K562 (cell line): ENCODE results near the gene MROH2B. TPM values are rescaled to one million over a fixed set of nuclear protein-coding genes. Genes with fewer than 3 reads are reported as not detected.

Experiments used
- ATAC-seq: fragments of 200-7000 bp; cut with Tn5 transposase; 3 replicates; pipeline ENCODE4 v1.9.1; 2020; ENCODE audit warnings: moderate library complexity
- BruUV-seq: library from RNA; stranded (reverse); fragments of 400-500 nt; replicated peaks from 2 replicates; lab custom pipeline; 2021; lab: Mats Ljungman, UMichigan
- CTCF ChIA-PET: fragments of 300-600 bp; formaldehyde crosslinking; extraction: SDS; loops from one replicate; lab custom pipeline; 2021; ENCODE audit warnings: low intra/inter-chr PET ratio; lab: Yijun Ruan, JAX
- POLR2A ChIA-PET: fragments of 300-600, 350-650 bp; sonication (Branson Sonifier 250); formaldehyde crosslinking; extraction: SDS; loops from one replicate; lab custom pipeline; 2021; ENCODE audit warnings: antibody characterized with exemption, inconsistent platforms; lab: Yijun Ruan, JAX
- DNase-seq, 4 experiments: peaks; one replicate each; pipeline versions ENCODE4 v3.0.0 to v3.0.0-alpha.2; 2011 to 2018; ENCODE audit warnings: low spot score in 3 of 4, mixed read lengths in 3 of 4; ENCODE audit errors: extremely low read depth in 1 of 4
- FAIRE-seq: peaks from 2 replicates; lab custom pipeline; 2011; peaks lifted over from hg19 to GRCh38; lab: Jason Lieb, UNC
- H2AFZ ChIP-seq: 2 replicates; pipeline ENCODE4 v1.6.0; 2011; ENCODE audit warnings: low read depth, low read length, control low read depth, inconsistent platforms
- H3K27ac ChIP-seq: fragments of 200-600 bp; 3 replicates; pipeline ENCODE4 v1.8.0; 2011; ENCODE audit warnings: low read depth, mild to moderate bottlenecking, control low read depth, inconsistent platforms, low read length, moderate library complexity, mixed read lengths; ENCODE audit errors: extremely low read depth
- H3K27me3 ChIP-seq, 2 experiments: fragments of 300-600 bp in 1 of 2; 2 replicates in 1 of 2; 3 replicates in 1 of 2; pipeline versions ENCODE4 v1.6.0 to v1.8.0; 2011; ENCODE audit warnings: inconsistent platforms in 2 of 2, low read length in 2 of 2, mild to moderate bottlenecking in 1 of 2, mixed read lengths in 1 of 2, moderate library complexity in 1 of 2; ENCODE audit not compliant: control insufficient read depth in 2 of 2, insufficient read depth in 2 of 2
- H3K36me3 ChIP-seq: fragments of 300-600 bp; 3 replicates; pipeline ENCODE4 v1.8.0; 2011; ENCODE audit warnings: mild to moderate bottlenecking, low read length, inconsistent platforms; ENCODE audit not compliant: control insufficient read depth, insufficient read depth
- H3K4me1 ChIP-seq, 2 experiments: fragments of 200-600 bp in 1 of 2; replicated peaks in 1 of 2; 2 replicates in 1 of 2; 3 replicates in 1 of 2; pipeline versions ENCODE4 v1.5.1 to v1.8.0; 2011; ENCODE audit warnings: inconsistent platforms in 2 of 2, low read length in 2 of 2, mild to moderate bottlenecking in 1 of 2, mixed read lengths in 1 of 2, moderate library complexity in 1 of 2; ENCODE audit not compliant: control insufficient read depth in 2 of 2, insufficient read depth in 2 of 2
- H3K4me2 ChIP-seq: 2 replicates; pipeline ENCODE4 v1.6.1; 2011; ENCODE audit warnings: low read length, control low read depth, inconsistent platforms, mixed read lengths; ENCODE audit not compliant: insufficient read depth
- H3K4me3 ChIP-seq: fragments of 200-600 bp; sonication (generic), shearing (Covaris generic); 2 replicates; pipeline ENCODE4 v1.5.1; 2016; ENCODE audit warnings: control low read depth, inconsistent platforms
- H3K79me2 ChIP-seq: fragments of 200-600 bp; 3 replicates; pipeline ENCODE4 v1.8.0; 2011; ENCODE audit warnings: low read length, inconsistent platforms; ENCODE audit not compliant: control insufficient read depth, insufficient read depth
- H3K9ac ChIP-seq, 2 experiments: 2 replicates each; pipeline versions ENCODE4 v1.6.0 to v1.6.1; 2011; ENCODE audit warnings: low read depth in 2 of 2, low read length in 2 of 2, control low read depth in 1 of 2, inconsistent platforms in 1 of 2, mild to moderate bottlenecking in 1 of 2, mixed read lengths in 1 of 2; ENCODE audit not compliant: insufficient read depth in 1 of 2
- H3K9me1 ChIP-seq: one replicate; pipeline ENCODE4 v1.6.0; 2011; ENCODE audit warnings: inconsistent platforms, mild to moderate bottlenecking, low read length, moderate library complexity; ENCODE audit not compliant: control insufficient read depth, insufficient read depth
- H3K9me3 ChIP-seq: replicated peaks from 2 replicates; pipeline ENCODE4 v1.5.1; 2011; ENCODE audit warnings: low read depth, low read length, inconsistent platforms; ENCODE audit not compliant: control insufficient read depth, insufficient read depth
- H4K20me1 ChIP-seq: replicated peaks from 2 replicates; pipeline ENCODE4 v1.6.1; 2011; ENCODE audit warnings: low read length, inconsistent platforms, mixed read lengths; ENCODE audit not compliant: control insufficient read depth, insufficient read depth
- BCOR ChIP-seq: fragments of 450-650 bp; IDR thresholded peaks from 2 replicates; pipeline ENCODE4 v1.6.1; 2016
- RBM25 ChIP-seq: fragments of 200-400 bp; formaldehyde crosslinking; IDR thresholded peaks from 2 replicates; pipeline ENCODE4 v1.6.1; 2018; ENCODE audit warnings: low read length, low read depth, moderate library complexity; ENCODE audit not compliant: severe bottlenecking
- STAT5A ChIP-seq: IDR thresholded peaks from 2 replicates; pipeline ENCODE4 v1.6.1; 2012; ENCODE audit warnings: low read length, inconsistent platforms, borderline replicate concordance
- TAF9B ChIP-seq: fragments of 450-650 bp; IDR thresholded peaks from 2 replicates; pipeline ENCODE4 v1.6.1; 2018; ENCODE audit warnings: mild to moderate bottlenecking; ENCODE audit not compliant: partially characterized antibody
- ZNF253 ChIP-seq: fragments of 250-450 bp; sonication (Bioruptor Pico); conservative IDR thresholded peaks from 2 replicates; pipeline ENCODE4 v1.6.1; 2021; ENCODE audit warnings: mild to moderate bottlenecking
- ZNF41 ChIP-seq: fragments of 250-450 bp; sonication (Bioruptor Pico); conservative IDR thresholded peaks from 2 replicates; pipeline ENCODE4 v1.4.0; 2020; ENCODE audit warnings: mild to moderate bottlenecking
- ZNF57 ChIP-seq: fragments of 450-650 bp; formaldehyde crosslinking; IDR thresholded peaks from 2 replicates; pipeline ENCODE4 v1.4.0; 2020; ENCODE audit warnings: mild to moderate bottlenecking, moderate library complexity
- WGBS: fragments of 100-300 bp; shearing (Covaris generic); methylation state at CpG from one replicate; pipeline ENCODE4 v1.1.6; 2016; ENCODE audit warnings: low coverage, mixed read lengths; ENCODE audit not compliant: insufficient coverage; ENCODE audit errors: missing lambda C conversion rate; 5-methylcytosine and 5-hydroxymethylcytosine counted together
- in situ Hi-C: fragments of 300-500 bp; cut with MboI; formaldehyde crosslinking; loops from 4 replicates; pipeline ENCODE4 v1.15.0; 2018; ENCODE audit warnings: inconsistent platforms, mixed read lengths
- intact Hi-C: fragments of 100-400 bp; cut with micrococcal nuclease; formaldehyde crosslinking; loops from 2 replicates; pipeline ENCODE4 v1.14.2; 2022
- polyA plus RNA-seq, 8 experiments: library from polyadenylated mRNA; depleted of rRNA in 4 of 8; stranded (reverse) in 5 of 8; unstranded in 3 of 8; fragments of >200 nt; fragmentation: Nextera tagmentation in 2 of 8; fragmentation: Illumina TruSeq in 1 of 8; extraction: Ambion mirVana in 2 of 8; extraction: Trizol in 1 of 8; gene quantifications; 2 replicates each; pipeline versions ENCODE4 v1.2.1 to v1.2.3, GENCODE V29; 2011 to 2014; ENCODE audit warnings: inconsistent platforms in 1 of 8, missing spikeins in 1 of 8
- total RNA-seq, 7 experiments: library from RNA; depleted of rRNA in 6 of 7; stranded (reverse); fragments of >200 nt in 6 of 7; fragmentation: Illumina TruSeq in 2 of 7; extraction: Trizol in 2 of 7; gene quantifications; 2 replicates each; pipeline versions ENCODE4 v1.2.1 to v1.2.3, GENCODE V29; 2011 to 2021; ENCODE audit warnings: low replicate concordance in 1 of 7
- TF ChIP-seq, protein P1 (sequence below): fragments of 250-450 bp; sonication (Bioruptor Pico); IDR thresholded peaks from 2 replicates; pipeline ENCODE4 v1.5.1; 2021; ENCODE audit warnings: mild to moderate bottlenecking
- TF ChIP-seq, protein P2 (sequence below): fragments of 450-650 bp; formaldehyde crosslinking; conservative IDR thresholded peaks from 2 replicates; pipeline ENCODE4 v1.4.0; 2022; ENCODE audit warnings: mild to moderate bottlenecking, missing genetic modification characterization
- TF ChIP-seq, protein P3 (sequence below): sonication (generic); formaldehyde crosslinking; IDR thresholded peaks from 2 replicates; pipeline ENCODE4 v1.8.1; 2023; ENCODE audit warnings: mild to moderate bottlenecking, missing genetic modification reagents
- TF ChIP-seq, protein P4 (sequence below): fragments of 450-650 bp; IDR thresholded peaks from 2 replicates; pipeline ENCODE4 v1.6.1; 2018; ENCODE audit not compliant: partially characterized antibody

Gene MROH2B
- total and polyA plus RNA-seq, 9 of the 15 experiments (the other 6 are each of a cell fraction or from before 2014, with no cell fraction given): not detected

DNA sequence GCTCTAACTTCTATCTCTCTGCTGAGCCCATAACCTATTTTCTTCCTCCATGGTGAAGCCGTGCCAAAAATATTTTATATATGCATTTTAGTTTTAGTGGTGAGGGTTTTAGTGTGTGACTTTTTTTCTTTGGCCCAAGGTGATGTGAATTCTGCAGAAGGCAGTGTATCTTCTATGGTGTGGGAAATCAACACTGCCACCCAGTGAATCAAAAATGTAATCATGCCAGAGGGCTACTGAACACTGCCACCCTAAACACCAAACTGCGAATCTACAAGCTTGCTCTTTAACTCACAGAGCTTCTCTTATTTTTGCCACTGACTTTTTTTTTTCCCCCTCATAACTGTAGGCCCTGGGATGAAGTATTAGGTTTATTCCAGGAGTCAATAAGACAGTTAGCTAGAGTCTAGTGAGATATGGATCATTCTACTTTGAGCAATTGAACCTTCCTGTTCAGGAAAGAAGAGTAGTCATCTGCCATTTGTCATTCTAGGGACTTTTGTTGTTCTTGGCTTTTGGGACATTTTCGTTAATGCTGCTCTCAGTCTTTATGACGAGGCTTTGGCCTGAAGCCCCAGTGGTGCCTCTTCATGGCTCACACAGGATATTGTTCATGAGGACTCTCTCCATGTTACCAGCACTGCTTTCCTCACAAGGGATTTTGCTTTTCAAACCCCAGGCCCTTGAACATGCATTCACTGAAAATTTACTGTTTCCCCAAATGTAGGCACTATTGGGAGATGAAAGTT lies 108.8 kb downstream of the MROH2B start:
- intact Hi-C loops (no loop called here), in situ Hi-C loops (no loop called here)
- Histone ChIP-seq H3K36me3 (no peaks in the 10 kb centered on the region), H3K4me3 (no peak overlapping the region), H4K20me1 (no peaks in the 10 kb centered on the region), H3K27ac (no peak overlapping the region), H3K27me3 (no peaks in the 10 kb centered on the region), H3K9me3 (no peaks in the 10 kb centered on the region), H2AFZ (no peak overlapping the region), H3K9me1 (no peaks in the 10 kb centered on the region), H3K4me2 (no peak overlapping the region), H3K4me1 (no peaks in the 10 kb centered on the region), H3K9ac (no peak overlapping the region), H3K79me2 (no peaks in the 10 kb centered on the region)
- ATAC-seq (no peak), FAIRE-seq (no peak), DNase-seq (no peak)
- 0% methylated on average over 4 of the region's 4 CpGs for WGBS
- POLR2A ChIA-PET: no interaction called here
- CTCF ChIA-PET: no interaction called here
- no peak for TF ChIP-seq ZNF57 (CRISPR knock-in tag)
- no peak for TF ChIP-seq ZNF253 (CRISPR knock-in tag)
- TF ChIP-seq STAT5A: no peak
- TF ChIP-seq BCOR: no peak
- TF ChIP-seq, protein P1, sequence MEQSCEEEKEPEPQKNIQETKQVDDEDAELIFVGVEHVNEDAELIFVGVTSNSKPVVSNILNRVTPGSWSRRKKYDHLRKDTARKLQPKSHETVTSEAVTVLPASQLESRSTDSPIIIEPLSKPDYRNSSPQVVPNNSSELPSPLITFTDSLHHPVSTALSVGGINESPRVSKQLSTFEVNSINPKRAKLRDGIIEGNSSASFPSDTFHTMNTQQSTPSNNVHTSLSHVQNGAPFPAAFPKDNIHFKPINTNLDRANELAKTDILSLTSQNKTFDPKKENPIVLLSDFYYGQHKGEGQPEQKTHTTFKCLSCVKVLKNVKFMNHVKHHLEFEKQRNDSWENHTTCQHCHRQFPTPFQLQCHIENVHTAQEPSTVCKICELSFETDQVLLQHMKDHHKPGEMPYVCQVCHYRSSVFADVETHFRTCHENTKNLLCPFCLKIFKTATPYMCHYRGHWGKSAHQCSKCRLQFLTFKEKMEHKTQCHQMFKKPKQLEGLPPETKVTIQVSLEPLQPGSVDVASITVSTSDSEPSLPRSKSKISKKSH (CRISPR knock-in tag): no peak
- TF ChIP-seq RBM25: no peak
- no peak for TF ChIP-seq ZNF41 (CRISPR knock-in tag)
- TF ChIP-seq TAF9B: no peak
- TF ChIP-seq, protein P2, sequence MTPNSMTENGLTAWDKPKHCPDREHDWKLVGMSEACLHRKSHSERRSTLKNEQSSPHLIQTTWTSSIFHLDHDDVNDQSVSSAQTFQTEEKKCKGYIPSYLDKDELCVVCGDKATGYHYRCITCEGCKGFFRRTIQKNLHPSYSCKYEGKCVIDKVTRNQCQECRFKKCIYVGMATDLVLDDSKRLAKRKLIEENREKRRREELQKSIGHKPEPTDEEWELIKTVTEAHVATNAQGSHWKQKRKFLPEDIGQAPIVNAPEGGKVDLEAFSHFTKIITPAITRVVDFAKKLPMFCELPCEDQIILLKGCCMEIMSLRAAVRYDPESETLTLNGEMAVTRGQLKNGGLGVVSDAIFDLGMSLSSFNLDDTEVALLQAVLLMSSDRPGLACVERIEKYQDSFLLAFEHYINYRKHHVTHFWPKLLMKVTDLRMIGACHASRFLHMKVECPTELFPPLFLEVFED (CRISPR knock-in tag): no peak
- TF ChIP-seq, protein P3, sequence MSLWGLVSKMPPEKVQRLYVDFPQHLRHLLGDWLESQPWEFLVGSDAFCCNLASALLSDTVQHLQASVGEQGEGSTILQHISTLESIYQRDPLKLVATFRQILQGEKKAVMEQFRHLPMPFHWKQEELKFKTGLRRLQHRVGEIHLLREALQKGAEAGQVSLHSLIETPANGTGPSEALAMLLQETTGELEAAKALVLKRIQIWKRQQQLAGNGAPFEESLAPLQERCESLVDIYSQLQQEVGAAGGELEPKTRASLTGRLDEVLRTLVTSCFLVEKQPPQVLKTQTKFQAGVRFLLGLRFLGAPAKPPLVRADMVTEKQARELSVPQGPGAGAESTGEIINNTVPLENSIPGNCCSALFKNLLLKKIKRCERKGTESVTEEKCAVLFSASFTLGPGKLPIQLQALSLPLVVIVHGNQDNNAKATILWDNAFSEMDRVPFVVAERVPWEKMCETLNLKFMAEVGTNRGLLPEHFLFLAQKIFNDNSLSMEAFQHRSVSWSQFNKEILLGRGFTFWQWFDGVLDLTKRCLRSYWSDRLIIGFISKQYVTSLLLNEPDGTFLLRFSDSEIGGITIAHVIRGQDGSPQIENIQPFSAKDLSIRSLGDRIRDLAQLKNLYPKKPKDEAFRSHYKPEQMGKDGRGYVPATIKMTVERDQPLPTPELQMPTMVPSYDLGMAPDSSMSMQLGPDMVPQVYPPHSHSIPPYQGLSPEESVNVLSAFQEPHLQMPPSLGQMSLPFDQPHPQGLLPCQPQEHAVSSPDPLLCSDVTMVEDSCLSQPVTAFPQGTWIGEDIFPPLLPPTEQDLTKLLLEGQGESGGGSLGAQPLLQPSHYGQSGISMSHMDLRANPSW (CRISPR knock-in tag): no peak
- TF ChIP-seq, protein P4, sequence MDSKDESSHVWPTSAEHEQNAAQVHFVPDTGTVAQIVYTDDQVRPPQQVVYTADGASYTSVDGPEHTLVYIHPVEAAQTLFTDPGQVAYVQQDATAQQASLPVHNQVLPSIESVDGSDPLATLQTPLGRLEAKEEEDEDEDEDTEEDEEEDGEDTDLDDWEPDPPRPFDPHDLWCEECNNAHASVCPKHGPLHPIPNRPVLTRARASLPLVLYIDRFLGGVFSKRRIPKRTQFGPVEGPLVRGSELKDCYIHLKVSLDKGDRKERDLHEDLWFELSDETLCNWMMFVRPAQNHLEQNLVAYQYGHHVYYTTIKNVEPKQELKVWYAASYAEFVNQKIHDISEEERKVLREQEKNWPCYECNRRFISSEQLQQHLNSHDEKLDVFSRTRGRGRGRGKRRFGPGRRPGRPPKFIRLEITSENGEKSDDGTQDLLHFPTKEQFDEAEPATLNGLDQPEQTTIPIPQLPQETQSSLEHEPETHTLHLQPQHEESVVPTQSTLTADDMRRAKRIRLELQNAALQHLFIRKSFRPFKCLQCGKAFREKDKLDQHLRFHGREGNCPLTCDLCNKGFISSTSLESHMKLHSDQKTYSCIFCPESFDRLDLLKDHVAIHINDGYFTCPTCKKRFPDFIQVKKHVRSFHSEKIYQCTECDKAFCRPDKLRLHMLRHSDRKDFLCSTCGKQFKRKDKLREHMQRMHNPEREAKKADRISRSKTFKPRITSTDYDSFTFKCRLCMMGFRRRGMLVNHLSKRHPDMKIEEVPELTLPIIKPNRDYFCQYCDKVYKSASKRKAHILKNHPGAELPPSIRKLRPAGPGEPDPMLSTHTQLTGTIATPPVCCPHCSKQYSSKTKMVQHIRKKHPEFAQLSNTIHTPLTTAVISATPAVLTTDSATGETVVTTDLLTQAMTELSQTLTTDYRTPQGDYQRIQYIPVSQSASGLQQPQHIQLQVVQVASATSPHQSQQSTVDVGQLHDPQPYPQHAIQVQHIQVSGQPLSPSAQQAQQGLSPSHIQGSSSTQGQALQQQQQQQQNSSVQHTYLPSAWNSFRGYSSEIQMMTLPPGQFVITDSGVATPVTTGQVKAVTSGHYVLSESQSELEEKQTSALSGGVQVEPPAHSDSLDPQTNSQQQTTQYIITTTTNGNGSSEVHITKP: no peak
- BruUV-seq: no TSS peak
